HL-60/S4 treated with phorbol 12-myristate 13-acetate at 8.2 ng/mL for 4 days and 3 days (cell line): ENCODE measurements around the gene NADK.

Source experiments
- in situ Hi-C: fragments of 300-500 bp; cut with MboI; formaldehyde crosslinking; loops from 2 replicates; pipeline ENCODE4 v1.15.0; 2022; ENCODE audit warnings: low sequenced_read_pairs

Gene NADK

GRCh38 chr1:1786836-1787605 lies 8.8 kb upstream of the NADK start:
- in situ Hi-C loops: no loop called here

GRCh38 chr1:1785666-1786065 lies 7.4 kb upstream of the NADK start:
- in situ Hi-C loops: no loop called here

GRCh38 chr1:1784933-1785332 lies 6.7 kb upstream of the NADK start:
- in situ Hi-C loops: no loop called here

- in situ Hi-C loops: no loop called here
Measured at GRCh38 chr1:1783320-1783719, 5.0 kb upstream of the NADK start.

GRCh38 chr1:1782399-1783221 lies 4.3 kb upstream of the NADK start:
- in situ Hi-C loops: no loop called here

- in situ Hi-C loops: no loop called here
Measured at GRCh38 chr1:1781526-1781903, 3.2 kb upstream of the NADK start.

- in situ Hi-C loops: no loop called here
Measured at GRCh38 chr1:1780598-1781525, 2.6 kb upstream of the NADK start.

GRCh38 chr1:1779691-1780597 lies 1.7 kb upstream of the NADK start:
- in situ Hi-C loops: no loop called here

GRCh38 chr1:1779320-1779675 lies 1.0 kb upstream of the NADK start:
- in situ Hi-C loops: no loop called here

GRCh38 chr1:1778663-1779319 lies 521 bp upstream of the NADK start:
- in situ Hi-C loops: no loop called here

GRCh38 chr1:1777583-1777899 lies 729 bp downstream of the NADK start:
- in situ Hi-C loops: no loop called here

- in situ Hi-C loops: no loop called here
Measured at GRCh38 chr1:1776672-1777582, 1.3 kb downstream of the NADK start.

- in situ Hi-C loops: no loop called here
Measured at GRCh38 chr1:1775327-1776226, 2.7 kb downstream of the NADK start.

GRCh38 chr1:1773874-1774273 lies 4.4 kb downstream of the NADK start:
- in situ Hi-C loops: no loop called here

GRCh38 chr1:1771096-1771495 lies 7.2 kb downstream of the NADK start:
- in situ Hi-C loops: no loop called here

GRCh38 chr1:1770102-1770501 lies 8.2 kb downstream of the NADK start:
- in situ Hi-C loops: no loop called here

GRCh38 chr1:1768249-1768992 lies 9.8 kb downstream of the NADK start:
- in situ Hi-C loops: no loop called here
